Stimulated activated CD4-positive, alpha-beta T cell treated with anti-CD3 and anti-CD28 coated beads, Interleukin-15, amount 100 ng/mL, for 24 hours (primary cell): ENCODE data around the gene XRCC6.
"Not testable (repeated sequence)": the region's sequence is repeated elsewhere in the genome, so short reads cannot be mapped to it uniquely, and the experiment has no call there.

ENCODE experiments used
- DNase-seq: peaks from one replicate; pipeline ENCODE4 v3.0.0-alpha.2; 2020

Gene XRCC6

DNA sequence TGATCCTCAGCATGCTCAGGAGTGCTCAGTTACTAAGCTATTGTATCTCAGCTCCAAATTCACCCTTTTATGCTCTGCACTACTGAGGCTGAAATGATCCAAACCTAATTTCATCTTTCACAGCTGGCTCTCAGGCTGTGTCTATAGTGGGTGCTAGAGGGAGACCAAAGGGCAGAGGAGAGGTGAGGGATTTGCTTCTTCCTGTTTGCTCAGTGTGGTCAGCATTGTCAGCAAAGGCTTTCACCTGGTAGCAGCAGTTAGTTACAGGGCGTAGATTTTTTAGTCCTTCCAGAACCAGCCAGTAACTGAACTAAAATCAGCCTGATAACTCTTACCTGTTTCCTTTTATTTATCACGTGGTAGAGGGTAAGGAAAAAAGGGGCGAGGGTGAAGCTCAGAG is 33.2 kb downstream of the XRCC6 start:
- DNase-seq, result no peak

DNA sequence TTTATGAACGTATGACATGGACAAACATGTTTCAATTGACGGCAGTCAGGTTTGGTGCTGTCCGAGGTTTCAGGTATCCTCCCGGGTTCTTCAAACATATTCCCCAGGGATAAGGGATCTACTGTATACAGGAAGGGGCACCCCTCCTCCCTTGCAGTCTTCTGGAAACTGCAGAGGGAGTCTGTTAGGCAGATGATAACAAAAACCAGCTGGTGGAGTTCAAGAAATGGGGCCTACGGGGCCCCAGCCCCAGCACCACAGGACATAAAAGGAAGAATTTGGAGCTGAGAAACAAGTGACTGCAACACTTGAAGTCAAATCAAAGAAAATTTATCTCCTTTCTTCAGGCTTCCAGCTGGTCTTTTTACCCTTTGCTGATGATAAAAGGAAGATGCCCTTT is 35.5 kb downstream of the XRCC6 start:
- DNase-seq, result no peak

DNA sequence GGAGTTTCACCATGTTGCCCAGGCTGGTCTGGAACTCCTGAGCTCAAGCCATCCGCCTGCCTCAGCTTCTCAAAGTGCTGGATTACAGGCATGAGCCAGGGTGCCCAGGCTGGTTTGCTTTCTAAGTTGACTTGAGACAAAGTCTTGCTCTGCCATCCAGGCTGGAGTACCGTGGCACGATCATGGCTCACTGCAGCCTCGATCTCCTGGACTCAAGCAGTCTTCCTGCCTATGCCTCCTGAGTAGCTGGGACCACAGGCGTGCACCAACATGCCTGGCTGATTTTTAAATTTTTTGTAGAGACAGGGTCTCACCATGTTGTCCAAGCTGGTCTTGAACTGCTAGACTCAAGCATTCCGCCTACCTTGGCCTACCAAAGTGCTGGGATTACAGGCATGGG is 36.6 kb downstream of the XRCC6 start:
- no peak for DNase-seq

DNA sequence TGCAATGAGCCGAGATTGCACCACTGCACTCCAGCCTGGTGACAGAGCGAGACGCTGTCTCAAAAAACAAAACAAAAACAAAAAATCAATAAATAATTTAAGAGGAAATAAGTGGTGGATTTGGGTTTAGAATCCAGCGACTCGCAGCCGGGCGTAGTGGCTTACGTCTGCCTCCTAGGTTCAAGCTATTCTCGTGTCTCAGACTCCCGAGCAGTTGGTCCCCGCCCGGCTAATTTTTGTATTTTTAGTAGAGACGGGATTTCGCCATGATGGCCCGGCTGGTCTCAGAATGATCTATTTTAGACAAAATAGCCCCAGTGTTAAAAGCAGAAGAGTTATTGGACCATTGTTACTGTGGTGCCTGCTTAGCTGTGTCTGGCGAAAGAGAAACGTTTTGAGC is 37.8 kb downstream of the XRCC6 start:
- DNase-seq, result no peak

DNA sequence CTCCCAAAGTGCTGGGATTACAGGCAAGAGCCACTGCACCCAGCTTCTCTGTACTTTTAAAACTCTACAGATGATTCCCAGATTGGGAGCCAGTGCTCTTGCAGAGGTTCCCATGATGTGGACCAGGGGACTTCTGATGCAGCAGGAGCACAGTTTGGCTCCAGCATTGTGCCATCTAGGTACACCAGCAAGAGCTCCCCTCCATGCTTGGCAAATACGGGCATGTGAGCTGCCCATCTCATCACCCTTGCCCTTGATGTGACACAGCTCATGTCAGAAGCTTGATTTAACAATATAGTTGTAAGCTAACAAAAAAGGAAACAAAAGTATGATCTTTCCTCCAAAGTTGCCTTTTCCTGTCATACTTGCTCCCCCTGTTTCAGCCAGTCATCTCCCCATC is 38.8 kb downstream of the XRCC6 start:
- no peak for DNase-seq

DNA sequence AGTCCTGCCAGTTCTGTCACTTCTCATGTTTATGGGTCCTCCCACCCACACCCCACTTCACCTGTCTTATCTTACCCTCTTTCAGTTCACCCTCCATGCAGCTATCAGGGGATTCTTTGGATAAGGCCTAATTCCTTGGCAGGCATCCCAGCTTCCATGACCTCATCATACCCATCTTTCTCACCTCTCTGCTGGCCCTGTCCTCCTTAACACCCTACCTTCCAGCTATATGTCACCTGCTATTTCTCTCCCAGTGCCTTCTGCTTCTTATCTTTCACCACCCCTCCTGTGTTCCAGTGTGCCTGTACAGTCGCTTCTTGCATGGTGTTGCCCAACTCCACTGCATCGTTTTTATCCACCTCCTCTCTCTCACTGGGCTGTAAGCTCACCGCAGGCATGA is 39.3 kb downstream of the XRCC6 start:
- DNase-seq, result no peak

DNA sequence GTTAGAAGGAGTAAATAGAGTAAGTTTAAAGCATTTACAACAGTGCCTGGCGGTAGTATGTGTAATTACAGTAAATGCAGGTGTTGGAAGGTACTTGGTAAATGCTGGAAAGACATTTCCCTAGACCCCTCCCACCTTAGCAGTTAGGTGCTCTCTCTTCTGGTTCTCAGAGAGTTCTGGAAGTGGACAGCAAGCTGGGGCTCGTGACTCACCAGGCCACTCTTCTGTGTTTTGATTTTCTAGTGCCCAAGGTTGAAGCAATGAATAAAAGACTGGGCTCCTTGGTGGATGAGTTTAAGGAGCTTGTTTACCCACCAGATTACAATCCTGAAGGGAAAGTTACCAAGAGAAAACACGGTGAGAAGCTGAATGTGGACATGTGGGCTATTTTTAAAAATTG is 40.0 kb downstream of the XRCC6 start:
- no peak for DNase-seq

DNA sequence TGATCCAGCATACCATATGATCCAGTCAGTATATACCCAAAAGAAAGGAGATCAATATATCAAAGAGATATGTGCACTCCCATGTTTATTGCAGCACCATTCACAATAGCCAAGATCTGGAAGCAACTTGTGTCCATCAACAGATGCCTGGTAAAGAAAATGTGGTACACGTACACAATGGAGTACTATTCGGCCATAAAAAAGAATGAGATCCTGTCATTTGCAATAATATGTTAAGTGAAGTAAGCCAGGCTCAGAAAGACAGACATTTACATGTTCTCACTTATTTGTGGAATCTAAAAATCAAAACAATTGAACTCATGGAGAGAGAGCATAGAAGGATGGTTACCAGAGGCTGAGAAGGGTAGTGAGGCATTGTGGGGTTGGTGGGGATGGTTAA is 40.6 kb downstream of the XRCC6 start:
- DNase-seq, result no peak

DNA sequence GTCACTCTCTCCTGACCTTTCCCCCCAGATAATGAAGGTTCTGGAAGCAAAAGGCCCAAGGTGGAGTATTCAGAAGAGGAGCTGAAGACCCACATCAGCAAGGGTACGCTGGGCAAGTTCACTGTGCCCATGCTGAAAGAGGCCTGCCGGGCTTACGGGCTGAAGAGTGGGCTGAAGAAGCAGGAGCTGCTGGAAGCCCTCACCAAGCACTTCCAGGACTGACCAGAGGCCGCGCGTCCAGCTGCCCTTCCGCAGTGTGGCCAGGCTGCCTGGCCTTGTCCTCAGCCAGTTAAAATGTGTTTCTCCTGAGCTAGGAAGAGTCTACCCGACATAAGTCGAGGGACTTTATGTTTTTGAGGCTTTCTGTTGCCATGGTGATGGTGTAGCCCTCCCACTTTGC is 42.5 kb downstream of the XRCC6 start:
- DNase-seq, result not testable (repeated sequence)

DNA sequence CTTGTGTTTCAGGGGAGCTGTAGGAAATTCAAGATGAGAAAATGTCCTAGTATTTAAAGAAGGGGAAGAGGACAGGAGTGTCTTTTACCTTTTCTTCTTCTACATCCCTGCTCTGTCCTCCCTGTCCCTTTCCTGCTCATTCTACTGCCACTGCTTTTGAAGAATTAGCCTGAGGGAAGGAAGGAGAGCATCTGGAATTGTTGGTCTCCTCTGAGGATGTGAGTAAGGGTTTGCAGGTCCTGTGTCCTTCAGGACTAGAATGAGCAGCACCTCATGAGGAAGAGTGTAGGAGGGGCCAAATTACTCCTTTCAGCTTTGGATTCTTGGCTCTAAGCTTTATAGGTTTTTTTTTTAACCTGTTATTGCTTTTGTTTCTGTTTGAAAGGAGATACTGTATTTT is 43.4 kb downstream of the XRCC6 start:
- DNase-seq, result no peak

DNA sequence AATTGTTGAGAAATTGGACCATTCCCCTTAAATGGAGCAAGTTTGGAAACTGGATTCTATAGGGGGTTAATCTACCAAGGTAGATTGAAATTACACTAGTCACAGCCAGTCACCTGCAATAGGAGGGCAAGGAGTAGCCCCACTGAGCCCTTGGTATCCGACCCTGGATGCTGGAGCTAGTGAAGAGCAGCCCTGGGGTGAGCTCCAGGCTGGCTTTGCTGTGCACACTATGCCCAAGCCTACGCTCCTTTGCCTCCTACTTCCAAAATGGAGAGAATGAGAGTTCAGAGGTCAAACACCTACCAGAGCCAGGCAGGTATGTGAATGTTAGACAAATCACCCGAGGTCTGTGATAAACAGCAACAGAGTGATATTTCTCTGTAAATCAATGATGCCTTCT is 43.9 kb downstream of the XRCC6 start:
- DNase-seq, result no peak

DNA sequence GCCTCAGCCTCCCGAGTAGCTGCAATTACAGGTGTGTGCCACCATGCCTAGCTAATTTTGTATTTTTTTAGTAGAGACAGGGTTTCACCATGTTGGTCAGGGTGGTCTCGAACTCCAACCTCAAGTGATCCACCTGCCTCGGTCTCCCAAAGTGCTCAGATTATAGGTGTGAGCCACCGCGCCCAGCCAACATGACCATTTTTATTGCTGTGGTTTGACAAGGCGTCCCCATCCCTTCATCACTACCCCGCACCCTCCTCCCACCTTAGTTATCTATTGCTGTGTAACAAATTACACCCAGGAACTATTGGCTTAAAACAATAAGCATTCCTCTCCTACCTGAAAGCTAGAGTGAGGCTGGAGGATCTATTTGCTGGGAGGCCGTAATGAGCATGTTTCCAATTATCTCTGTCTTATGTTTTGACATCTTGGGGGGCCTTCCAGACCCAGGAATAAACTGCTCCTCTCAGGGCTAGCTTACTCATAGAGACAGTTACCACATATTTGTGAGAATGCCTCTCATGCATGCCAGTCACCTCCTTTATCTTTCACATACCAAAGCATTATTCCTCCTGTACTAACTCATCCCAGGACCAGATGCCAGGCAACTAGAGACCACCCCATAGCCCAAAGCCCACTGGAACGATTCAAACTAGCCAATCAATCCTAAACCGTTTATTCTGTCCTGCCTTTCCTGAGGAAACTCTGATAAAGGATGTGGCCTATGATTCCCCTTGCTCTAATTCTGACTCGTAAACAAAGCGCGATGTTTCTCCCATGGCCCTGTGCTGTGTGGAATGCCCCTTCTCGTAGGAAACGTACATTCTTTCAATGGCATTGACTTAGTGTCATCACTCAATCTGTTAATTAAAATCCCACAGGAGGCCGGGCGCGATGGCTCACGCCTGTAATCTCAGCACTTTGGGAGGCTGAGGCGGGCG is 48.1 kb downstream of the XRCC6 start:
- DNase-seq, result no peak

DNA sequence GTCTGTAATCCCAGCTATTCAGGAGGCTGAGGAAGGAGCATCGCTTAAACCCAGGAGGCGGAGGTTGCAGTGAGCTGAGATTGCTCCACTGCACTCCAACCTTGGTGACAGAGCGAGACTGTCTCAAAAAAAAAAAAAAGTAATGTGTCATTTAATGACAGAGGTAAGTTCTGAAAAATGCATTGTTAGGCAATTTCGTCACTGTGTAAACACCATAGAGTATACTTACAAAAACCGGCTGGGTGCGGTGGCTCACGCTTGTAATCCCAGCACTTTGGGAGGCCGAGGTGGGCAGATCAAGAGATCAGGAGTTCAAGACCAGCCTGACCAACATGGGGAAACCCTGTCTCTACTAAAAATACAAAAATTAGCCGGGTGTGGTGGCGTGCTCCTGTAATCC is 51.0 kb downstream of the XRCC6 start:
- not testable (repeated sequence) for DNase-seq

DNA sequence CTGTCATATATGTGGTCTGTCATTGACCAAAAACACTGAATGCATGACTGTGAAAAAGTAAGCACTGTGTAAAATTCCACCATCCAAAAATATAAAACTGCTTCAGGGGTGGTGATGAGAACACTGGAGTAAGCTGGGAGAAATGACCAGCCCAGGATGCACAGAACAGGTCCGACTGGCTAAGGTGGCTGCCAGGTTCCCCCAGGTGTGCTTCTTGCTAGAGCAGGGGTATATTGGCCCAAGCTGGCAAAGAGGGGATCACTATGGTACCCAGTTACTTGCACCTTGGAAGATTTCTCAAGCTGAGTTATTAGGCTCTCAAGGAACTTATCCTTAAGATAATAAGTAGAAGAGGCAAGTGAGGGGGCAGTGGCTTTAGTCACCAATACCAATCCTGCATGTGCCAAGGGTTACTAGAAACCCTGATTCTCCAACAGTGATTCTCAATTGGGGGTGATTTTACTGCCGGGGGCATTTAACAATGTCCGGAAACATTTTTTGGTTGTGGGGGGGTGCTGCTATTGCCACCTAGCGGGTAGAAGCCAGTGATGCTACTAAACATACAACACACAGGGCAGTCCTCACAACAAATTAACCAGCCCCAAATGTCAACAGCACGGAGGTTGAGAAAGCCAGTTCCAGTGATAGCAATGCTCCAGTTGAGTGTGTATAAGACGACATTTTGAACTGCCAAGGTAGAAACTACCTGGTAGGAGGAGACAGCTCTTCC is 51.9 kb downstream of the XRCC6 start:
- no peak for DNase-seq

DNA sequence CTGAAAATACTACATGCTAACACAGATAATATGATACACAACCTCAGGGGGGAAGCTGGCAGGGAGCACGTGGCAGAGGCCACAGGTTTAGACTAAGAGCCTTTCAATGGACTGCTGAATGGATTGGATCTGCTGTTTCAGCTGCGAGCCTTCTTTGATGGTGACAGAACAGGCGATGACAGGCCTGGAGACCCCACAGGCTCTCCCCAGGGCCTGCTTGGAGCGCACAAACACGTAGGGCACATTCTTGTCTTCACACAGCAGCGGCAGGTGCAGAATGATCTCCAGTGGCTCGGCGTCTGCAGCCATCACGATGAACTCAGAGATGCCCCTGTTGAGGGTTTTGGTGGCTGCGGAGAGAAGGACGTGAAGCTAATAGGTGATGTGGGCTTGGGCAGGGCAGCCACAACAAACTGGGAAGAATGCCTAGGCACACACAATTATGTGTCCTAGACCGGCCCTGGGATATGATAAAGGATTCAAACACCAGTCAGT is 53.8 kb downstream of the XRCC6 start:
- DNase-seq, result no peak

DNA sequence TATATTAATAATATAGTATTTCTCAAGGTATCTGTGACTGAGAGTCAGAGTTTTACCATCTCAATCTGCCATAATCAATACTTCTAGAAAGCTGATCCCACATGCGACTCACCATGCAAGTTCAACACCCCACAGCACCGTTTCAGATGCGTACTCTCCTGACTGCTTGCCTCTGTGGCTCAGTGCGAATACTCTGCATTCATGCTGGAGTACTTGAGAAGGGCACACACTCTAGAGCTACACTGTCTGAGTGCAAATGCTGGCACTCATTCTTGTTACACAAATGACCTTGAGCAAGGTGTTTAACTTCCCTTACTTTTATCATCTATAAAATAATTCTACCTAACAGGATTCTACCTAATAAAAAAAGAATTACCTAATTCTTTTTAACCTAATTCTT is 55.0 kb downstream of the XRCC6 start:
- no peak for DNase-seq

DNA sequence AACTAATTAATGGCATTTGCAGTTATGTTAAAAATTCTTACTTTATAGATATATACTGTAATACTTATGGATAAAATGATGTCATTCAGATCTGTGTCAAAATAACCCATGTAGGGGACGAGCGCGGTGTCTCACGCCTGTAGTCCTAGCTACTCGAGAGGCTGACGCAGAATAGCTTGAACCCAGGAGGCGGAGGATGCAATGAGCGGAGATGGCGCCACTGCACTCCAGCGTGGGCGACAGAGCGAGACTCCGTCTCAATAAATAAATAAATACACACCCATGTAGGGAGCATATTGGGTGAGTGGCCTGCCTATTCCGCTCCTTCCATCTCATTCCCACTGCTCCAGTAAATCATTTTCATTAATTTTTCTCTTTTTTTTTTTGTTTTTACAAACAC is 60.5 kb downstream of the XRCC6 start:
- no peak for DNase-seq

DNA sequence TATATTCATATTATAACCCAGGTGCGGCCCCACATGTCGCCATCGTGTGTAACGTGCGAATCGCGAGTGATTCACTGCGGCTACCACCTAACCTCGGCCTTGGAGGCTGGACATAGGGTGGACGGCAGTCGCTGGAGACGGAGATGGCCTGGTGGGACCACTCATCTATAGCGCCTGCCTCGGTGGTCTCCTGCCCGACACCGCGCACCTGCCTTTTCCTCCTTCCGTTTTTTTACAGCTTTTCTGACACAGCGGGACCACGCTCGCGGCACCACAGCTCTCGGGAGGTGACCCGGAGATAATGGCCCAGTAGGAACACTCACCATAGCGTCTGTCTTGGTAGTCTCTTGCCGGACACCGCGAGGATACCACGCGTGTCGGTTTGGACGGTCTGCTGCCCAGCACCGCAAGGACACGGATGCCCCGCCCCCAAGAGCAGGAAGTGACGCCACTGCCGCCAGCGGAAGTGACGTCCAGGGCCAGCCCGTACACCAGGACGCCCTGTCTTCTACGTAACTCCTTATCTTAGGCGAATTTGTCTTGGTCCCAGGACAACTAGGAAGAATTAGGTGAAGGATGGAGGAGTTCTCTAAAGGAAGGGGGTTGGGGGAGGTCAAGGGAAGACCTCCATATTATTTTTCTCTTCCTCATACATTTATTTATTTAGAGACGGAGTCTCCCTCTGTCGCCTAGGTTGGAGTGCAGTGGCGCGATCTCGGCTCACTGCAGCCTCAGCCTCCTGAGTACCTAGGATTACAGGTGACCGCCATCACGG is 61.1 kb downstream of the XRCC6 start:
- DNase-seq, result peak; percentile 86

DNA sequence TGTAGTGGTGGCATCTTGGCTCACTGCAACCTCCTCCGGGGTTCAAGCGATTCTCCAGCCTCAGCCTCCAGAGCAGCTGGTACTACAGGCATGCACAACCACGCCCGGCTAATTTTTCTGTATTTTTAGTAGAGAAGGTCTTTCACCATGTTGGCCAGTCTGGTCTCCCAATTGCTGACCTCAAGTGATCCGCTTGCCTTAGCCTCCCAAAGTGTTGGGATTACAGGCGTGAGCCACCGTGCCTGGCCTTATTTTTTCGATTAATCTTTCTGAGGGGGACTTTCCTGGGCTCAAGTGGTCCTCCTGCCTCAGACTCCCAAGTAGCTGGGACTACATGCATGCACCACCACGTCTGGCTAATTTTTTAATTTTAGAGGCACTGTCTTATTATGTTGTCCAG is 62.0 kb downstream of the XRCC6 start:
- no peak for DNase-seq

DNA sequence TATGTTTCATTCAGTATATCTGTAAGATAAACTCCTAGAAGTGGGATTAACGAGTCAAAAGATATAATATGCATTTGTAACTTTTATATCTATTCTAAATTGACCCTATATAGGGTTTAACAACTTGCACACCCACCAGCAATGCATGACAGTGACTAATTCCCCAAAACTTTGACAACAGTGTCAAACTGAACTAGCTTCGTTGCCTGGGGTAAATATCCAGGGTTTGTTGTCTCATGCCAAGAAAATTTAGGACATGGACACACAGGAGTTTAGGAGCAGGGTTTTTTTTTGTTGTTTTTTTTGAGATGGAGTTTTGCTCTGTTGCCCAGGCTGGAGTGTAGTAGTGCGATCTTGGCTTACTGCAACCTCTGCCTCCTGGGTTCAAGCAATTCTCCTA is 62.5 kb downstream of the XRCC6 start:
- no peak for DNase-seq

DNA sequence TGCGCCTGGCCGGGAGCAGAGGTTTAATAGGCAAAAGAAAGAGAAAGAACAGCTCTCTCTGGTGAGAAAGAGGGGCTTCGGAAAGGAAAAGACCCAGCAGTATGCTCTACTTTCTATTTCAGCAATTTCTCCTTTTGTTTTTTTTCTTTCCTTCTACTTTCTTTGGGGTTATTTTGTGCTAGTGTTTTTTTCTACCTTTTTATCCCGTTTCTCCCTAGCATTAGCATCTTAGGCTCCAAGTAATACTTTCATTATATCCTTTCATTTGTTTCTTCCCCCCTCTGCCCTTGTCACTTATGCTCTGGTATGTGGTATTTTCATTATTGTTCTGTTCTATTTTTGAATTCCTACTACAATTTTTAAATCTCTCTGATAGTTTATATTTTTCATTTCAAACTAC is 63.1 kb downstream of the XRCC6 start:
- DNase-seq, result no peak

DNA sequence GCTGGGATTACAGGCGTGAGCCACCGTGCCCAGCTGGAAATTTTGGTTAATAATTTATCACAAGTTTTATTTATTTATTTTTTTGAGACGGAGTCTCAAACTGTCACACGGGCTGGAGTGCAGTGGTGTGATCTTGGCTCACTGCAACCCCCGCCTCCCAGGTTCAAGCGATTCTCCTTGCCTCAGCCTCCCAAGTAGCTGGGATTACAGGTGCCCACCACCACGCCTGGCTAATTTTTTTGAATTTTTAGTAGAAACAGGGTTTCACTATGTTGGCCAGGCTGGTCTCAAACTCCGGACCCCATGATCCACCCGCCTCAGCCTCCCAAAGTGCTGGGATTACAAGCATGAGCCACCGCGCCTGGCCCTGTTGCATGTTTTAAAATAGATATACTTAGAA is 65.8 kb downstream of the XRCC6 start:
- not testable (repeated sequence) for DNase-seq

DNA sequence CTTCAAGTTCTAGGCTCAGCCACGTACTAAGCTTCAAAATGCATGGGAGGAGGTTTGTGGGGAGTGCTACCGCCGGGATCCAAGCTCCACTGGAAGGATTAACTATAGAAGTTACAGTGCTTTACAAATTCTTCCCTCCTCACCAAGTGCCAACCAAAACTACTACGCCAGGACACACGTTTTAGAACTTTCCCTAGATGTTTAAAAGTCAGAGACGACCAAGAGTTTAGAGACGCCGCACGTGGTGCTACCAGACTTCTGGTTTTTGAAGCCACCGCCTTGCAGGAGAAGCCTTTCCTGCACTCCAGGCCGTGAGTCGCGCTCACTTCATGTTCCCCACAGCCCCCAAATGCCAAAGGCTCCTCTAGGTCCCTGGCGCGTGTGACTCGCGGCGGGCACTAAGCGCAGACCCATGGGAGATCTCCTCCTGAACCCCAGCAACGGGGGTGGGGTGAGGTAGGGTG is 66.8 kb downstream of the XRCC6 start:
- DNase-seq, result peak; percentile 41
